EH (cell line): ENCODE data around the gene RALBP1.
A peak's percentile ranks its signal among the peaks of the same experiment; 100 is the strongest.

ENCODE experiments used
- DNase-seq: peaks from one replicate; pipeline ENCODE4 v3.0.0-alpha.2; 2015; ENCODE audit warnings: low read depth

RALBP1 gene

DNA sequence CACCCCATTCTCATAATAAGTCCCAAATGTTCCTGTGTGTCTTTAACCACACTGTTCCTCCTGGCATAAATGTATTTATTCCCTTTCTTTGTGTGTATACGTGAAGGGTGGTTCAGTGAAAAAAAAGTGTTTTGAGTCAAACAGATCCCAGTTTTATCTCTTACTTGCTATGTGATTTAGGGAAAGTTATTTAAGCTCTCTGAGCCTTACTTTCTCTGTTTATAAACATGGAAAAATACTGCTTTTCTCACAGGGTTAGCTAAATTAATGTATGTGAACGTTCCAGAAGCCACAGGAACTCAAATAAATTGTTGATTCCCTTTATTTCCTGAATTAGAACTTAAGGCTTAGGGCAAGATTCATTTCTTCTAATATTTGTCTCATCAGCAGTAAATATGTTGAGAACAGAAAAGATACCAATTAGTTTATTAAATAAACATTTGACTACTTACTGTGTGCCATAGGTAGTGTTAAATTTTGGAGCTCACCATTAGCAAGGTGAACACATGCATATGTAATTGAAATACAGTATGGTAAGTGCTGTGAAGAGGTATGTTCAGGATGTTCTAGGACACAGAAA is 33.2 kb downstream of the RALBP1 start:
- no peak for DNase-seq

DNA sequence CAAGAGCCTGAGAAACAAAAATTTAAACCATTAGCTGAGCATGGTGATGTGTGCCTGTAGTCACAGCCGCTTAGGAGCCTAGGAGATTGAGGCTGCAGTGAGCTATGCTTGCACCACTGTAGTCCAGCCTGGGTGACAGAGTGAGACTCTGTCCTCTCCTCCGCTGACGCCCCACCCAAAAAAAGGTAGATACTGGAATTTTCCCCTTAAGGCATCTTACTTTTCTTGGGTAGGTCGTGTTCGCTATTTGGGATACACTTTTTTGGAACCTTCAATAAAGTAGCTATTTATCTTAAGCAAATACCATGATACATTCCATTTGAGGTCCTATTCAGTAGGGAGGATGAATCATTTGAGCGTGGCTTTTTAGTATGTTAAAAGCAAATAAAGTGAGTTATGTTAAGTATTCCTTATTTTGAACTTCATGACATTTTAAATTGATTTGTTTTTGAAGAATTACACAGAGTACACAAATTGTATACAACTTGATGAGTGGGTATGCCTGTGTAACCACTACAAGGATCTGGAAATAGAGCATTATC is 38.7 kb downstream of the RALBP1 start:
- peak; percentile 82 for DNase-seq

DNA sequence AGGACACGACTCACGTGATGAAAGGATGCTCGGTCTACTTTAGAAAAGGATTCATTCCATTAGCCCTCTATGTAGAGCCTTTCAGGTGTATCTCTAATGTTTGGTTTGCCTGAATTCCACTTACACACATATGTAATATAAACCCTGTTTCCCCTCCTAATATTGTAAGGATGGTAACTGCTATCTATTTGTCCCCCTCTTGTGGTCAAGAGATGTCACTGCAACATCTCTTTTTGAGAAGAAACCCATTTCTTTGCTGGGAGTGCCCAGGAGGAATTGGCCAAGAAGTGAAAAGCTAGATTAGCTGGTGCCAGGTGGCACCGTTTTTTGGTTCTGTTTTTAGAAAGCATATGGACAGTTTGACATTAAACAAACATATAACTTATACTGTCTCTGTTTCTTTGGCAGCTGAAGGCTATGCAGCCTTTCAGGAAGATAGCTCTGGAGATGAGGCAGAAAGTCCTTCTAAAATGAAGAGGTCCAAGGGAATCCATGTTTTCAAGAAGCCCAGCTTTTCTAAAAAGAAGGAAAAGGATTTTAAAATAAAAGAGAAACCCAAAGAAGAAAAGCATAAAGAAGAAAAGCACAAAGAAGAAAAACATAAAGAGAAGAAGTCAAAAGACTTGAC is 41.2 kb downstream of the RALBP1 start:
- peak; percentile 59 for DNase-seq

GRCh38 chr18:9517869-9518268 is 42.6 kb downstream of the RALBP1 start:
- no peak for DNase-seq

- DNase-seq = no peak
Measured at GRCh38 chr18:9519399-9519798, 44.1 kb downstream of the RALBP1 start.

GRCh38 chr18:9520666-9521065 is 45.4 kb downstream of the RALBP1 start:
- DNase-seq = no peak

- no peak for DNase-seq
Measured at GRCh38 chr18:9521770-9522169, 46.5 kb downstream of the RALBP1 start.

DNA sequence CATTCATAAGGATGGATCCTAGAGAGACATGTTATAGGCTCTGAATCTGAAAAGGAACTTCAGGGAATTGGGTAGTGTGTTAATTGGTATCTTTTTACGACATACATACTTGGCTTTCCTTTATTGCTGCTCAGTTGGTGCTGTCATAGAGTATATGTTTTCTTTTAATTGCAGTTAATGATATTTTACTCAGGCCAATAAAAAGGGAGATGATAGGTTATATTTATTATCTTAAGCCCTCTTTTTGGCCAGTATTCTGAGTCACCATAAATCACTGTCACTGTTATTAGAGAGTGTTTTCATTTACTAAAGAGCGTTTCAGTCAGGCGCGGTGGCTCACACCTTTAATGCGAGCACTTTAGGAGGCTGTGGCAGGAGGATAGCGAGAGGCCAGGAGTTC is 47.6 kb downstream of the RALBP1 start:
- DNase-seq = no peak

GRCh38 chr18:9526458-9526857 is 51.1 kb downstream of the RALBP1 start:
- no peak for DNase-seq

- DNase-seq = no peak
Measured at GRCh38 chr18:9530226-9531009, 55.1 kb downstream of the RALBP1 start.

GRCh38 chr18:9531791-9532410 is 56.6 kb downstream of the RALBP1 start:
- DNase-seq = peak; percentile 66

DNA sequence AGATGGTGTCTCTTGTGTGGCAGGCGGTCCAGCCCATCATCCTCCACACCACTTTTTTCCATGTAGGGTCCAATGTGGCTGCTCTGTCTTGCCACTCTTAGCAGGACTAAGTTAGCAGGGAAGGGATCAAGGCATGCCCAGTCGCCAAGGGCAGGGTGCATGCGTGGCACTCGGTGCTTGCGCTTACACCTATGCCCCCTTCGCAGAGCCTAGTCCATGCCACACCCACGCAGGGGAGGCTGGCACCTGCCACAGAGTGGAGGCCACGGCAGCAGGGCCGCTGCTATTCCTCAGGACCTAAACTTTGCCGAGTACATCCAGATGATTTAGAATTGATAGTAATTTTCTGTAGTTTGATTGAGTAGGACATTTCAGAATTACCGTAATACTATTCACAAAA is 59.5 kb downstream of the RALBP1 start:
- DNase-seq = no peak

DNA sequence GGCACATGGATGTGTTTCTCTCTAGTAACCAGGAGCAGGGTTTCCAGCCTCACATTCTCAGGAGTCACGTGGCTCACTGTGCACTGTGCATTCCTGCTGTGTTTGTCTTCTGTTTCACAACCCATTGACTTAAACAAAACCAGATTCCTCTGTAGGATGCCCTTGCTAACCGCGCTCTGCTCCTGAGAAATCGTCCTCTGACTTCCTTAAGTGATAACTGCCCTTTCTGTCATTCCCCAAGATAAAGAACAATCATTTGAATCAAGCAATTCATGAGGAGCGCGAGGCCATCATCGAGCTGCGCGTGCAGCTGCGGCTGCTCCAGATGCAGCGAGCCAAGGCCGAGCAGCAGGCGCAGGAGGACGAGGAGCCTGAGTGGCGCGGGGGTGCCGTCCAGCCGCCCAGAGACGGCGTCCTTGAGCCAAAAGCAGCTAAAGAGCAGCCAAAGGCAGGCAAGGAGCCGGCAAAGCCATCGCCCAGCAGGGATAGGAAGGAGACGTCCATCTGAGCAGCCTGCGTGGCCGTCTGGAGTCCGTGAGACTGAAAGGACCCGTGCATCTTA is 60.2 kb downstream of the RALBP1 start:
- DNase-seq = peak; percentile 98

DNA sequence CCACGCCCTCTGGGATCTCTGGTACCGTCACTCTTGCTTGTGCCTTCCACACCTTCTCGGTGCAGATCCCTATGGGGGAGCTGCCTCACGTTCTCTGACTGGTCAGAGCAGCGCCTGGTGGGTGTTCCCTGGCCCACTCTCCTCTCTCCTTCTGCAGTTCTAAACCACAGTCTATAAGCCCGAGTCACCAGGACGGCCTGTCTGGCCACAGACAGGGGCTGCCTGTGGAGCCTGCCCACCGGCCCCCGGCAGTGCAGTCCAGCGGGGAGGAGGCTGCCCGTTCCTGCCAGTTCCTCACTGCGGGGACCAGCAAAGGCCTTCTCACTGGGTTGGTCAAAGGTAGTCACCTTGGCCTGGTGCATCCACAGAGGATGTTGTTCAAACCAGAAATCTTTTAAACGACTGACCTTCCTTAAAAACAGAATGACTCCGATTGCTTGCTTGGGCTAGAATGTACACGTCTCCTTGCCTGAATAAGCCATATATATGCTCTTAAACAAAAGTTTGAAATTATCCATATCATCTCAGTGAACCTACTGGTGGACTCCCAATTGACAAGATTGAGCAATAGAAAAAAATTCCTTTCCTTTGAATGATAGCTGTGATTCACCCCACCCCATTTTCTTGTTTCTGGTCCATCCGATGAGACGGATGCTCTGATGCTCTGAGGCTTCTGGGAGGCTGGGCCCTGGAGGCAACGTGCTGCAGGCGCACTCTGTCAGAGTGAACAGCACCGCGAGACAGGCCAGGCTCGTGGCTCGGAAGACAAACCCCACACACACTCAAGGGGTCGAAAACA is 61.2 kb downstream of the RALBP1 start:
- DNase-seq = peak; percentile 79

DNA sequence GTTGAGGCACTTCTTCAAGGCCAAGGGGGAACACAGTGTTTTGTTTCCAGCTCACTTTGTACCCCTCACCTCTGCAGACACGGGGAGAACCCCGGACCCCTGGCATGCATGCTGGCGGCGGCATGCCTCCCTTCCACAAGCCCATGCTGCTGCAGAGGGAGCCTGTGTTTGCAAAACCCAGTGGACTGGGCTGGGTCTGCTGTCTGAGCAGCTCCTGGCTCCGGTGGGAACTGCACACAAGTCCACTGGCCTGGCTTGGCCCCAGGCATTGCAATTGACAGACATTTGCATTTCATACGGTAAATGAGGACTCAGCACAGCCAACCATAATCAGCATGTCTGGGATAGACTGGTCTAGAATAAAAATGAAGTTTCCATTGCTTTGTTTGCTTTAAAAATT is 62.4 kb downstream of the RALBP1 start:
- DNase-seq = peak; percentile 21

GRCh38 chr18:9539283-9539682 is 64.0 kb downstream of the RALBP1 start:
- peak; percentile 92 for DNase-seq

DNA sequence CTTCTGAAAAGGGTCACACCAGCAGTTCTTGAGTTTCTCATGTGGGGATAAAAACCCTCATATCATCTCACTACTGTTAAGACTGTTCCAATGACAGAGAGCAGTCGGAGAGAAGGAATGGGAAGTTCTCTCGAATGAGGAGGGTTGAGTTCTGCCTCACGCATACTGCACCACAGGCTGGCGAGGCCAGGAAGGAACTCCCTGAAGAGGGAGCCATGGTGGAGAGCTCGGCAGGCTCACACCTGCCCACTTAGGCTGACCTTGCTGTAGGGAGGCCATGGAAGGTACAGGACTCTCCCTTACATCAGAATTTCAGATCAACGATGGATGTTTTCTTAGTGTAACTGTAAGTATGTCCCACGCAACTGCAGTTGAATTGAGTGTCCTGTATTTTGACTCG is 64.6 kb downstream of the RALBP1 start:
- no peak for DNase-seq

DNA sequence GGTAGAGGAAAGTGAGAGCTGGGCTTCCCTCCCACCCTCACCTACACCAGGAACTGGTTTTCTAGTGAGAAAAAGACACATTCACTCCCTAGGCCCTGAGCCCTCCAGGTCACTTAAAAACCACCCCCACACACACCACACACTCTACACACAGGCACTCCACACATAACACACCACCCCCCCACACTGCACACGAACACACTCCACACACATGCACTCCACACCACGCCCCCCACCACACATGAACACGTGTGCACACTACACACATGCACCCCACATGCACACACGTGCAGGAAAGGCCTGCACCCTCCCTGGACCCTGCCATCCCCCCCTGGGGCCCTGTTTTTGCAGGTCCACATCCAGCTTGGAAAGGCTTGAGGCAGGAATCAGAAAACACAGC is 67.6 kb downstream of the RALBP1 start:
- no peak for DNase-seq

GRCh38 chr18:9545029-9545428 is 69.7 kb downstream of the RALBP1 start:
- DNase-seq = no peak

DNA sequence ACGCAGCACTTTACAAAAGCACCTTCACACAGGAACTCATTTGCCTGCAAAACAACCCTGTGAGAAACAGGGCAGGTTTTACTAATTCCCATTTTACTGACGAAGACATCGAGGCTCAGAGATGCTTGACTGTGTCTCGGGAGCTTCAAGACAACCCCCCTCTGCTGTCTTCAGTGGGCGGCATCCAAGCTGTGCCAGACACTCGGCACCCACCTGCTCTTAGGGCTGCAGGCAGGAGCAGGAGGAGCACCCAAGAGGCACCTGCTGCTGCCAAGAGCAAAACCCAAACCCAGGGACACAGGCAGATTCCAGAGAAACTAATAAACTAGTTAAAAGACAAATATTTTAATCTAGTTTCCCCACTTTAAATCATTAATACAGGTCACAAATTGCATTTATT is 71.2 kb downstream of the RALBP1 start:
- no peak for DNase-seq

- no peak for DNase-seq
Measured at GRCh38 chr18:9547782-9548181, 72.5 kb downstream of the RALBP1 start.

GRCh38 chr18:9549405-9549804 is 74.1 kb downstream of the RALBP1 start:
- DNase-seq = no peak
